ENCODE measurements around the gene TSN. TPM values are rescaled to one million over a fixed set of nuclear protein-coding genes. Genes with fewer than 3 reads are reported as not detected.

Gene TSN
- 10 to 100 TPM; 71.5 to 79.8 TPM for total RNA-seq
- 80.9 TPM for polyA plus RNA-seq (2013, experiment 1 of 2)
- 71.0 TPM for polyA plus RNA-seq (2013, experiment 2 of 2)
- long read RNA-seq, experiment 1, transcript TSN-201 (6 exons, 3,420 nt) = major isoform, 18 of 35 reads
- long read RNA-seq, experiment 1, partial matches to known transcripts = 16 of 35 reads
- long read RNA-seq, experiment 1, other reads (novel, unspliced or antisense) = 1 of 35 reads
- long read RNA-seq, experiment 2, transcript TSN-201 (6 exons, 3,420 nt) = major isoform, 174 of 198 reads
- long read RNA-seq, experiment 2, partial matches to known transcripts = 5 of 198 reads
- long read RNA-seq, experiment 2, other reads (novel, unspliced or antisense) = 15 of 198 reads
- long read RNA-seq, experiment 3, transcript TSN-202 (6 exons, 1,436 nt) = minor isoform, 7 of 1,073 reads
- long read RNA-seq, experiment 3, transcript TSN-201 (6 exons, 3,420 nt) = major isoform, 1,008 of 1,073 reads
- long read RNA-seq, experiment 3, transcript TSN-204 (6 exons, 2,843 nt) = minor isoform, 9 of 1,073 reads
- long read RNA-seq, experiment 3, transcript TSN-212 (5 exons, 3,328 nt) = minor isoform, 6 of 1,073 reads
- long read RNA-seq, experiment 3, partial matches to known transcripts = 6 of 1,073 reads
- long read RNA-seq, experiment 3, other reads (novel, unspliced or antisense) = 27 of 1,073 reads
- long read RNA-seq, experiment 4, transcript TSN-201 (6 exons, 3,420 nt) = major isoform, 90 of 177 reads
- long read RNA-seq, experiment 4, partial matches to known transcripts = 3 of 177 reads
- long read RNA-seq, experiment 4, other reads (novel, unspliced or antisense) = 80 of 177 reads

- no peaks in the 10 kb centered on the region for H3K9me3 Mint-ChIP-seq
Measured at GRCh38 chr2:121755237-121756111, at the start of gene TSN. Gene TSN (plus strand): TSS chr2:121755651. CDS start chr2:121755780, 129 bp downstream.

GRCh38 chr2:121705958-121706357 is 49.5 kb upstream of the TSN start:
- Mint-ChIP-seq H3K9me3 (no peaks in the 10 kb centered on the region), H3K36me3 (ENCODE audit: low read depth) (no peaks in the 10 kb centered on the region), H3K27me3 (ENCODE audit: insufficient read depth) (no peaks in the 10 kb centered on the region), H3K27ac (no peak overlapping the region), H3K4me1 (peaks cover 8% of the 10 kb centered on the region), H3K4me3 (no peak overlapping the region)
- Histone ChIP-seq H3K9ac (ENCODE audit: extremely low read depth, low read length, poor library complexity, severe bottlenecking) (no peak overlapping the region), H3K36me3 (ENCODE audit: control insufficient read depth, insufficient read depth, low read length) (no peaks in the 10 kb centered on the region), H3K27ac (ENCODE audit: low read depth, low read length) (no peak overlapping the region), H3K9me3 (ENCODE audit: control insufficient read depth, low read length) (no peaks in the 10 kb centered on the region), H3K4me1 (ENCODE audit: control insufficient read depth, insufficient read depth, low read length) (no peaks in the 10 kb centered on the region), H3K4me3 (ENCODE audit: low read length) (no peak overlapping the region), H3K27me3 (ENCODE audit: control insufficient read depth, insufficient read depth, low read length, poor library complexity, severe bottlenecking) (no peaks in the 10 kb centered on the region)
- WGBS, 2 experiments (ENCODE audit: insufficient coverage in 1 of 2, insufficient read length in 1 of 2) = 92 to 95% methylated on average over 2 to 4 of the region's 4 CpGs
- DNase-seq = no peak
- no peak for TF ChIP-seq CTCF (conservative IDR thresholded peaks at IDR 0.05)

More at GRCh38 chr2:121755237-121756111, at the start of gene TSN:
- WGBS, 2 experiments (ENCODE audit: insufficient coverage in 1 of 2, insufficient read length in 1 of 2) = 0% methylated on average over 41 to 66 of the region's 67 CpGs
- H3K27ac ChIP-seq (ENCODE audit: low read depth, low read length) = peak within 1 kb of the TSS; percentile 81
- H3K9ac ChIP-seq (ENCODE audit: extremely low read depth, low read length, poor library complexity, severe bottlenecking) = peak within 1 kb of the TSS; percentile 84
- Mint-ChIP-seq H3K27me3 (ENCODE audit: insufficient read depth) (no peaks in the 10 kb centered on the region), H3K4me1 (peaks cover 13% of the 10 kb centered on the region), H3K27ac (peak within 1 kb of the TSS; percentile 85), H3K4me3 (peak within 1 kb of the TSS; percentile 89), H3K36me3 (ENCODE audit: low read depth) (peaks cover 30% of the 10 kb centered on the region)
- H3K9me3 ChIP-seq (ENCODE audit: control insufficient read depth, low read length) = no peaks in the 10 kb centered on the region
- peaks cover 24% of the 10 kb centered on the region for H3K36me3 ChIP-seq (ENCODE audit: control insufficient read depth, insufficient read depth, low read length)
- no peaks in the 10 kb centered on the region for H3K27me3 ChIP-seq (ENCODE audit: control insufficient read depth, insufficient read depth, low read length, poor library complexity, severe bottlenecking)
- no peaks in the 10 kb centered on the region for H3K4me1 ChIP-seq (ENCODE audit: control insufficient read depth, insufficient read depth, low read length)
- DNase-seq = peak; percentile 99
- H3K4me3 ChIP-seq (ENCODE audit: low read length) = peak within 1 kb of the TSS; percentile 95
- no peak for TF ChIP-seq CTCF (conservative IDR thresholded peaks at IDR 0.05)

- no peak for TF ChIP-seq CTCF (conservative IDR thresholded peaks at IDR 0.05)
- no peak for DNase-seq
- Mint-ChIP-seq H3K27me3 (ENCODE audit: insufficient read depth) (no peaks in the 10 kb centered on the region), H3K9me3 (no peaks in the 10 kb centered on the region), H3K4me3 (no peak overlapping the region), H3K4me1 (peaks cover 8% of the 10 kb centered on the region), H3K27ac (no peak overlapping the region), H3K36me3 (ENCODE audit: low read depth) (no peaks in the 10 kb centered on the region)
- 80 to 83% methylated on average over 5 to 9 of the region's 9 CpGs for WGBS, 2 experiments (ENCODE audit: insufficient coverage in 1 of 2, insufficient read length in 1 of 2)
- no peaks in the 10 kb centered on the region for H3K36me3 ChIP-seq (ENCODE audit: control insufficient read depth, insufficient read depth, low read length)
- no peak overlapping the region for H3K27ac ChIP-seq (ENCODE audit: low read depth, low read length)
- H3K4me3 ChIP-seq (ENCODE audit: low read length) = no peak overlapping the region
- H3K9ac ChIP-seq (ENCODE audit: extremely low read depth, low read length, poor library complexity, severe bottlenecking) = no peak overlapping the region
- no peaks in the 10 kb centered on the region for H3K4me1 ChIP-seq (ENCODE audit: control insufficient read depth, insufficient read depth, low read length)
- no peaks in the 10 kb centered on the region for H3K9me3 ChIP-seq (ENCODE audit: control insufficient read depth, low read length)
- no peaks in the 10 kb centered on the region for H3K27me3 ChIP-seq (ENCODE audit: control insufficient read depth, insufficient read depth, low read length, poor library complexity, severe bottlenecking)
Measured at GRCh38 chr2:121707344-121707919, 48.0 kb upstream of the TSN start.
